ENCODE data around the gene SLC7A1.

DNA sequence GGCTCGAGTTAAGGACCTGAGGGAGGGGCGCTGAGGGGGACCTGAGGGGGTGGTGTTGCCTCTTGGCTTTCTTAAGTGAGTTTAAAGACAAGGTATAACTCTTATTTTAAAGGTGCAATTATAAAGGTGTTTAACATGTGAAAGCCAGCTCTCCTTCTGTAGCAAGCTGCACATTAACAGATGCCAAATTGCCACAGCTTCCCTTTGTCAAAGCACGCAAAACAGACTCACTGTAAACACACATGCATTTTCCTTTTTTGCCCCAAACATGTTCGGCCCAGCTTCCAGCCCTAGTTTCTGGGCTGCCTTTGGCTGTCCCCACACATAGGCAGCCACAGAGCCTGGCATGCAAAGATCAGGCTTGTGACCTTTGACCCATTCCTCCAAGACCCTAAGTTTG lies 111.9 kb downstream of the SLC7A1 start:
- TF ChIP-seq CTCF (conservative IDR thresholded peaks at IDR 0.05 in 1 of 2, IDR thresholded peaks at IDR 0.05 in 1 of 2; ENCODE audit: low read depth in 1 of 2, low read length in 2 of 2) (no peak), EZH2 (IDR thresholded peaks at IDR 0.05; ENCODE audit: low read length, missing control alignments) (no peak)

All from fibroblast of lung (primary cell).